ENCODE results near the gene SPOCK2. TPM values are rescaled to one million over a fixed set of nuclear protein-coding genes. Genes with fewer than 3 reads are reported as not detected.

Gene SPOCK2
- total and polyA plus RNA-seq, 10 of the 15 experiments (the other 5 are each of a cell fraction or from before 2014, with no cell fraction given), result 0.02 to 1.5 (median 0.58) TPM

- no peak for TF ChIP-seq NFXL1 (IDR thresholded peaks at IDR 0.05; ENCODE audit: borderline replicate concordance)
- Histone ChIP-seq H3K36me3 (ENCODE audit: control insufficient read depth in 2 of 2, insufficient read depth in 2 of 2, low read length in 1 of 2) (peaks cover 0 to 22% of the 10 kb centered on the region in 2 experiments; a peak in 3 of 4 replicates), H2AFZ (ENCODE audit: control insufficient read depth, low read depth, low read length) (no peak overlapping the region), H3K27ac (ENCODE audit: control insufficient read depth, insufficient read depth) (no peak overlapping the region), H3K9me3 (replicated peaks; ENCODE audit: control insufficient read depth, insufficient read depth, low read length) (no peaks in the 10 kb centered on the region), H4K20me1 (ENCODE audit: control insufficient read depth, insufficient read depth) (no peaks in the 10 kb centered on the region), H3K4me3 (no peak overlapping the region), H3K27me3 (replicated peaks in 1 of 2; ENCODE audit: control insufficient read depth in 2 of 2, insufficient read depth in 2 of 2, low read length in 1 of 2) (no peaks in the 10 kb centered on the region), H3K4me1 (ENCODE audit: control insufficient read depth, insufficient read depth, low read length) (peaks cover 5% of the 10 kb centered on the region; the same call in 1 of the 2 replicates), H3K9ac (ENCODE audit: control insufficient read depth, insufficient read depth, low read length) (no peak overlapping the region), H3K79me2 (ENCODE audit: control insufficient read depth, insufficient read depth, low read length) (no peaks in the 10 kb centered on the region), H3K4me2 (ENCODE audit: control insufficient read depth, insufficient read depth) (no peak overlapping the region)
- WGBS (ENCODE audit: insufficient coverage, insufficient replicate concordance, low lambda C conversion rate, missing lambda C conversion rate), result 96% methylated on average over 9 of the region's 9 CpGs
- DNase-seq (ENCODE audit: low read depth, low spot score) (no peak), ATAC-seq (no peak), FAIRE-seq (no peak)
- CTCF ChIA-PET, result interaction anchor here (1.0 kb wide), 1 partner anchor 57 kb away, joined by 3 read pairs; no protein-coding TSS in a partner anchor
- intact Hi-C loops (cut with micrococcal nuclease; ENCODE audit: unreplicated experiment), result no loop called here
- no TSS peak for BruUV-seq (replicated peaks)
- SMC1A ChIA-PET (ENCODE audit: uncharacterized antibody, unreplicated experiment), result no interaction called here
- POLR2A ChIA-PET, result no interaction called here
- in situ Hi-C loops (cut with MboI), result no loop called here
- RAD21 ChIA-PET (ENCODE audit: unreplicated experiment), result no interaction called here
Measured at GRCh38 chr10:72105098-72105475, 16.7 kb upstream of the SPOCK2 start.

GRCh38 chr10:72104472-72105097 is 16.2 kb upstream of the SPOCK2 start:
- ChIA-PET POLR2A (no interaction called here), CTCF (interaction anchor here (1.0 kb wide), 1 partner anchor 56 kb away, joined by 4 read pairs; no protein-coding TSS in a partner anchor), RAD21 (ENCODE audit: unreplicated experiment) (no interaction called here), SMC1A (ENCODE audit: uncharacterized antibody, unreplicated experiment) (no interaction called here)
- TF ChIP-seq NFYA (IDR thresholded peaks at IDR 0.05; ENCODE audit: borderline replicate concordance, low read depth, low read length) (no peak), SIN3A (IDR thresholded peaks at IDR 0.05; ENCODE audit: low read depth, low read length) (no peak), KDM1A (IDR thresholded peaks at IDR 0.05; ENCODE audit: borderline replicate concordance) (no peak), E4F1 (IDR thresholded peaks at IDR 0.05; ENCODE audit: borderline replicate concordance, partially characterized antibody) (no peak), ZZZ3 (IDR thresholded peaks at IDR 0.05; ENCODE audit: control insufficient read depth, insufficient read length, low read depth) (no peak), REST (IDR thresholded peaks at IDR 0.05; ENCODE audit: low read depth, low read length) (no peak)
- Histone ChIP-seq H3K27ac (ENCODE audit: control insufficient read depth, insufficient read depth) (no peak overlapping the region), H3K9ac (ENCODE audit: control insufficient read depth, insufficient read depth, low read length) (no peak overlapping the region), H3K79me2 (ENCODE audit: control insufficient read depth, insufficient read depth, low read length) (no peaks in the 10 kb centered on the region), H3K4me2 (ENCODE audit: control insufficient read depth, insufficient read depth) (no peak overlapping the region), H3K36me3 (ENCODE audit: control insufficient read depth in 2 of 2, insufficient read depth in 2 of 2, low read length in 1 of 2) (peaks cover 0 to 21% of the 10 kb centered on the region in 2 experiments; a peak in 3 of 4 replicates), H2AFZ (ENCODE audit: control insufficient read depth, low read depth, low read length) (no peak overlapping the region), H4K20me1 (ENCODE audit: control insufficient read depth, insufficient read depth) (no peaks in the 10 kb centered on the region), H3K27me3 (replicated peaks in 1 of 2; ENCODE audit: control insufficient read depth in 2 of 2, insufficient read depth in 2 of 2, low read length in 1 of 2) (no peaks in the 10 kb centered on the region), H3K9me3 (replicated peaks; ENCODE audit: control insufficient read depth, insufficient read depth, low read length) (no peaks in the 10 kb centered on the region), H3K4me3 (no peak overlapping the region), H3K4me1 (ENCODE audit: control insufficient read depth, insufficient read depth, low read length) (peaks cover 5% of the 10 kb centered on the region; the same call in 1 of the 2 replicates)
- 88% methylated on average over 8 of the region's 8 CpGs for WGBS (ENCODE audit: insufficient coverage, insufficient replicate concordance, low lambda C conversion rate, missing lambda C conversion rate)
- no peak for DNase-seq (ENCODE audit: low read depth, low spot score)
- ATAC-seq, result no peak
- FAIRE-seq, result no peak
- intact Hi-C loops (cut with micrococcal nuclease; ENCODE audit: unreplicated experiment) (no loop called here), in situ Hi-C loops (cut with MboI) (no loop called here)
- BruUV-seq (replicated peaks), result no TSS peak

All from GM12878 (cell line).